Right kidney (tissue), 1 donor: ENCODE results near the gene PSG5.
"Not testable (repeated sequence)": the region's sequence is repeated elsewhere in the genome, so short reads cannot be mapped to it uniquely, and the experiment has no call there.

Experiments
- DNase-seq: peaks from one replicate; pipeline ENCODE4 v3.0.0-alpha.2; 2016

Gene PSG5

DNA sequence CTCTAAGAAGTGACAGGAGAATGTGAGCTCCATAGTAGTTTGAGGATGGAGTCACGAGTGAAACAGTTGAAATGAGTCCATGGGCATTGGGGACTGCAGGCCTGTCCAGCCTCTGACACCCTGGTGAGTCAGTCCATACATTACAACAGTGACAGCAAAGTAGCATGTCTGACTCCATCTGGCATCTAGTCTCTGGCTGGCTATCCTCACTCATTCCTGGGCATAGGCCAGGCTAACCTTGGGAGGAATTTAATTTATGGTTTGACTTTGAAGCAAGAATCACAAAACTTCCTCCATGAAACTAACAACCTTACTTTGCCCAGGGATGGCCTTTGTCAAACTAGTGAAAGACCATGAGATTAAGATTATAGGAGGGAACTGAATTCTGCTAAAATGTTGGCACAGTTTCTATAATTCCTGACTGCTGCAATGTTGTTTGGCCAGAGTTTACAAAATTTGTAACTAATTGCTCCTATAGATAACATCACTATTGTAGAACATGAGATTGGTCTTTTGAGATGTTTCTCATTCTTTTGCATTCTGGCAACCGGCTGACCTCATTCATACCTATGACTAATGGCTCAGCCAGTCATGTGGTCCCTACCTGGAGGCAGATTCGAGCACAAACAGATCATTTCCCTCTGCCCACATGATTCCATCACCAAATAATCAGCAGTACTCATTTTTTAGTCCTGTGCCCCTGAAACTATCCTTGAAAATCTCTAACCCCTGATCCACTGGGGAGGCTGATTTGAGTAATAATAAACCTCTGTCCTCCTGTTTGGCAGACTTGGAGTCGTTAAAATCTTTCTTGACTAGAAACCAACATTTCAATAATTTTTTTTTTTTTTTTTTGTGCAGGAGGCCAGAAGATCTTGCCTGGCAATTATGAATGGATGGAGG, 4.2 kb downstream of the PSG5 start:
- not testable (repeated sequence) for DNase-seq

DNA sequence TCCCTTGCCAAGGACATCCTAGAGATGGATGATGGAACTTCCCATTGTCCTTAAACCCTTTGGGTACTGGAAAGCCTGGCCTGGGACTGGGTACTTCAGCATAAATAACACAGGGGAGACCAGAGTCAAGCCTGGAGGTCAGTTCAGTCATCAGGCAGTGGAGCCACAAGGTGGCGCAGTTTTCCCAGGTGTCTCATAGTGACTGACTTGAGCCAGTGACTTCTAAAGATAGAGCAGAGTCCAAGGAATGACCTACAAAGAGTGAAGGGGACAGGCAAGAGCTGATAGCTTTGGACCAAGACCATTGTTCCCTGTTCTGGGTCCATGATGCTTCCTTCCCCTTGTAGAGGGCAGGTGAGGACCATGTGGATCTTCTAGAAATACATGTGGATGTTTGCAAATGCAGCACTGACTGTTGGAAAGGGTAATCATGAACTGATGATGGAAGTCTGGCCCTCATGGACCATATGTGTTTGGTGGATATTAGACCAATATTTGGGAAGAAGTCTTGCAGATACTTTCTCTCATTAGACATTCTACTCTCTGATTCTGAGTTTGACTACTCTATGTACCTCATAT, 6.7 kb downstream of the PSG5 start:
- not testable (repeated sequence) for DNase-seq

- DNase-seq, result not testable (repeated sequence)
Observed at GRCh38 chr19:43178577-43178976, 7.8 kb downstream of the PSG5 start.

DNA sequence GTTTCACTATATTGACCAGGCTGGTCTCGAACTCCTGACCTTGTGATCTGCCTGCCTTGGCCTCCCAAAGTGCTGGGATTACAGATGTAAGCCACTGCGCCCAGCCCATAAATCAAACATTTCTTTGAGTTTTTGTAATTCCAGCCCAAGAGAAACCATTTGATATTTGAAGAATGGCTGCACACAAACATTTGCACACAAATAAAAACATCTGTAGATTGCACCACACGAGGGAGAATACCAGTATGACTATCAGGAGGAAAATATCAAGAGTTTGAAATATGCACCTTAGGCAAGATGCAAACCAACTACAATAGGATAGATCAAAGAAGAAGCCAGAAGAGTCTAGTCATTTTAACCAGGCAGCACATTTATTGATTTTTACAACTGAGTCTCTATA, 20.4 kb downstream of the PSG5 start:
- not testable (repeated sequence) for DNase-seq

- not testable (repeated sequence) for DNase-seq
Observed at GRCh38 chr19:43163135-43163534, 23.2 kb downstream of the PSG5 start.

DNA sequence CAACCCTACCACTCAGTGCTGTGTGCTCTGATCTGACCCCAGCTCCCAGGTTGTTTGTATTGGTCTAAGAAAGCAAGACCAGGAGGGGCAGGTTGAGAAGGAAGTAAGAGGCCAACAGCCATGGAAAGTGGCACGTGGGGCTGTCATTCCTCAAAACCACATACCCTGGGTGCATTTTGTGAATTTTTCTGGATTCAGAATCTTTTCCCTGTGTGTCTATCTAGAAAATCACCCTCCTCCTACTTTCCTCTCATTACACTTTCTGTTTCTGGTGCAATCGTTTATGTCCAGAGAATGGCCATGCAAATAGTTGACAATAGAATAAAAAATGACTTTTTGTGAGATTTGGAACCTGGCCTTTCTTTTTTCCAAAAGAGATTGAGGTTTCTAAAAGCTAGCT, 24.1 kb downstream of the PSG5 start:
- not testable (repeated sequence) for DNase-seq

- DNase-seq, result no peak
Observed at GRCh38 chr19:43152214-43152613, 34.1 kb downstream of the PSG5 start.

GRCh38 chr19:43149788-43150187, 36.5 kb downstream of the PSG5 start:
- not testable (repeated sequence) for DNase-seq

- DNase-seq, result no peak
Observed at GRCh38 chr19:43148233-43148632, 38.1 kb downstream of the PSG5 start.

DNA sequence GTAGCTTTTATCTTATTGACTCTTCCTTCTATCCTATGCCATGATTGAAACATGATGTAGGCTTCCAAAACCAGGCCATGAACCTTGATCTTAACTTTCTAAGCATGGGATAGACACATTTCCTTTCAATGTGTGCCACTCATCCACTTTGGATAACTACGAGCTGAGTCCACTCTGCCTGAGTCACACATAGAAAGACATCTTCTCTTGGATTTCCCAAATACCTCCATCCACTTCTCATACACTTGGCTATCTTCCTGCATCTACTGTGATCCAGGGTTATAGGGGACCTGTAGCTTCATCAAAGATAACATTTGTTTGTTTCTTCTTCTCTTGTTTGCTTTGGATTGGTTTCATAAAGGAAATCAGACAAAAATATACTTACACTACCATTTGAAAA, 44.6 kb downstream of the PSG5 start:
- DNase-seq, result not testable (repeated sequence)

DNA sequence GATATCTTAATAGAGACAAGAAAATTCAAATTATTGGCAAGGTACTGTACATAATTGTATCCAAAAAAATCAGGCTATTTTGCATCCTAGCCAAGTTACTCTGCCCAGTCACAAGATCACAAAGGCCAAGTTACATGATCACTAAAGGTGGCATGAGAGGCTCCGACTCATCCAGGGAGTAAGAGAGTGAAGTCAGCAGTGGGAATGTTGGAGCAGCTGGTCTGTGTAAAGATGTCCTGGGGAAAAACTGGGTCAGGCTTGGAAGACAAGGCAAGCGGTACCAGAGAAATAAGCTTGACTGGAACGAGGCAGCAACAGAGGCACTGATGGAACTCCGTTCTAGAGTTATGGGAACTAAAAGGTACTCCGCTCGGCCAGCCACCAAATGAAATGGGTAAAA, 53.6 kb downstream of the PSG5 start:
- no peak for DNase-seq

GRCh38 chr19:43131281-43131842, 55.0 kb downstream of the PSG5 start:
- not testable (repeated sequence) for DNase-seq

GRCh38 chr19:43129197-43129596, 57.1 kb downstream of the PSG5 start:
- not testable (repeated sequence) for DNase-seq

GRCh38 chr19:43127336-43127735, 59.0 kb downstream of the PSG5 start:
- not testable (repeated sequence) for DNase-seq

GRCh38 chr19:43126720-43127119, 59.6 kb downstream of the PSG5 start:
- DNase-seq, result no peak

- no peak for DNase-seq
Observed at GRCh38 chr19:43124360-43124759, 62.0 kb downstream of the PSG5 start.

DNA sequence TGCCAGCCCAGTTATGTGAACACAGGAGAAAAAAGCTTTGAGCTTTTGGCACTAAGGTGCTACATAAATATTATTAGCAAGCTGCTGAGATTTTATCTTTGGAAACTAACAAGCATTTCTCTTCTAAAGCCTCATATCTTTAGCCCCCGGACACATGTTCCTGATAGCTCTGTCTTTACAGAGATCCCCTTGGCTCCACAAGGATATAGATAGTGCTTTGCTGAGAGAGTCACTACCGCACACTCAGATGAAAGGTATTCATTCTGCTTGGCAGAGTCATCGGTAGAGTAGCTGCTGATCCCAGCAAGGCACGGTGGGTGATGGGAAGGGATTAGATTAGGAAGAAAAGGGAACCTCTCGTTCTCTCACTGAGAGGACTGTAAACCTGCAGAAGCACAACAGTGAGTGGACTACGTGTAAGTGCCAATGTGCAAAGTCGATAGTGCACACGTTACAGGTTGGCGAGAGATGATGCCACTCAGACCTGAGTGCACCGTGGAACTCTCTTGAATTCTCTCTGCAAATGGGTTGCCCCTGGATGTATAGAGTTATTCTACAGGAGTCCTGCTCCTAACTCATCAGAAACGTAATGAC, 65.8 kb downstream of the PSG5 start:
- DNase-seq, result not testable (repeated sequence)

- not testable (repeated sequence) for DNase-seq
Observed at GRCh38 chr19:43119526-43119925, 66.8 kb downstream of the PSG5 start.
